IMR-90 (cell line): ENCODE results near the gene RASGRF2. TPM values are rescaled to one million over a fixed set of nuclear protein-coding genes. Genes with fewer than 3 reads are reported as not detected.

ENCODE experiments used
- ATAC-seq: fragments of 200-7000 bp; cut with Tn5 transposase; 2 replicates; pipeline ENCODE4 v1.9.1; 2020; ENCODE audit warnings: low read depth, mild to moderate bottlenecking, moderate library complexity
- BruUV-seq: library from RNA; stranded (reverse); fragments of 400-500 nt; replicated peaks from 2 replicates; lab custom pipeline; 2021; lab: Mats Ljungman, UMichigan
- CTCF ChIA-PET: fragments of 300-600 bp; formaldehyde crosslinking; extraction: SDS; loops from one replicate; lab custom pipeline; 2021; ENCODE audit warnings: antibody characterized with exemption; lab: Yijun Ruan, JAX
- POLR2A ChIA-PET: fragments of 300-600 bp; sonication (Branson Sonifier 250); formaldehyde crosslinking; loops from one replicate; lab custom pipeline; 2022; ENCODE audit warnings: antibody characterized with exemption; ENCODE audit not compliant: unreplicated experiment; lab: Charles Lee
- DNase-seq: peaks from one replicate; pipeline ENCODE4 v3.0.0; 2013
- H2AFZ ChIP-seq: replicated peaks from 2 replicates; pipeline ENCODE3; 2013; ENCODE audit warnings: low read length, mild to moderate bottlenecking; ENCODE audit not compliant: poor library complexity
- H2AK5ac ChIP-seq: 2 replicates; pipeline ENCODE4 v1.6.1; 2013; ENCODE audit warnings: low read depth, low read length, inconsistent platforms
- H2AK9ac ChIP-seq: replicated peaks from 2 replicates; pipeline ENCODE3; 2013; ENCODE audit warnings: mild to moderate bottlenecking, low read depth, low read length, moderate library complexity; ENCODE audit not compliant: poor library complexity
- H2BK120ac ChIP-seq: 2 replicates; pipeline ENCODE4 v1.6.1; 2013; ENCODE audit warnings: low read depth, low read length, inconsistent platforms
- H2BK15ac ChIP-seq: 3 replicates; pipeline ENCODE4 v1.6.1; 2013; ENCODE audit warnings: low read depth, low read length, inconsistent platforms
- H2BK20ac ChIP-seq: 2 replicates; pipeline ENCODE4 v1.6.1; 2013; ENCODE audit warnings: low read depth, mild to moderate bottlenecking, inconsistent platforms, low read length, moderate library complexity
- H2BK5ac ChIP-seq: 2 replicates; pipeline ENCODE4 v1.6.1; 2013; ENCODE audit warnings: mild to moderate bottlenecking, low read depth, low read length, inconsistent platforms; ENCODE audit not compliant: poor library complexity, severe bottlenecking
- H3K14ac ChIP-seq: replicated peaks from 2 replicates; pipeline ENCODE4 v1.6.1; 2013; ENCODE audit warnings: low read depth, low read length, inconsistent platforms
- H3K18ac ChIP-seq: 2 replicates; pipeline ENCODE4 v1.6.1; 2013; ENCODE audit warnings: low read depth, low read length, control low read depth
- H3K23ac ChIP-seq: 2 replicates; pipeline ENCODE4 v1.6.1; 2013; ENCODE audit warnings: low read depth, low read length, inconsistent platforms
- H3K27ac ChIP-seq: 2 replicates; pipeline ENCODE4 v1.5.1; 2013; ENCODE audit warnings: mild to moderate bottlenecking, control low read depth, low read length; ENCODE audit not compliant: insufficient read depth
- H3K27me3 ChIP-seq: 2 replicates; pipeline ENCODE4 v1.6.1; 2013; ENCODE audit warnings: low read length; ENCODE audit not compliant: control insufficient read depth, insufficient read depth
- H3K36me3 ChIP-seq: 2 replicates; pipeline ENCODE4 v1.6.1; 2013; ENCODE audit warnings: low read length, mixed read lengths; ENCODE audit not compliant: control insufficient read depth, insufficient read depth
- H3K4ac ChIP-seq: 2 replicates; pipeline ENCODE4 v1.6.1; 2013; ENCODE audit warnings: low read depth, low read length, inconsistent platforms
- H3K4me1 ChIP-seq: 2 replicates; pipeline ENCODE4 v1.6.1; 2013; ENCODE audit warnings: low read length, mixed read lengths; ENCODE audit not compliant: control insufficient read depth, insufficient read depth
- H3K4me2 ChIP-seq: 2 replicates; pipeline ENCODE4 v1.6.1; 2013; ENCODE audit warnings: low read depth, mild to moderate bottlenecking, control low read depth, low read length, moderate library complexity
- H3K4me3 ChIP-seq: 2 replicates; pipeline ENCODE4 v1.5.1; 2013; ENCODE audit warnings: low read depth, mild to moderate bottlenecking, control low read depth, low read length, moderate library complexity; ENCODE audit not compliant: insufficient read depth
- H3K56ac ChIP-seq: 2 replicates; pipeline ENCODE4 v1.6.1; 2013; ENCODE audit warnings: low read length, inconsistent platforms; ENCODE audit not compliant: insufficient read depth; ENCODE audit errors: extremely low read depth
- H3K79me1 ChIP-seq, 2 experiments: 2 replicates each; pipeline ENCODE4 v1.6.1; 2013; ENCODE audit warnings: low read length in 2 of 2, inconsistent platforms in 1 of 2, low read depth in 1 of 2
- H3K9ac ChIP-seq: 2 replicates; pipeline ENCODE4 v1.6.1; 2013; ENCODE audit warnings: low read depth, low read length, control low read depth
- H3K9me1 ChIP-seq: 2 replicates; pipeline ENCODE4 v1.6.1; 2013; ENCODE audit warnings: low read length, inconsistent platforms; ENCODE audit not compliant: insufficient read depth
- H3K9me3 ChIP-seq: 2 replicates; pipeline ENCODE4 v1.6.1; 2013; ENCODE audit warnings: low read length; ENCODE audit not compliant: control insufficient read depth, insufficient read depth
- H4K20me1 ChIP-seq: 2 replicates; pipeline ENCODE4 v1.6.1; 2013; ENCODE audit warnings: low read length, inconsistent platforms; ENCODE audit not compliant: insufficient read depth
- H4K5ac ChIP-seq: 2 replicates; pipeline ENCODE4 v1.6.1; 2013; ENCODE audit warnings: mild to moderate bottlenecking, low read depth, low read length, control low read depth
- H4K8ac ChIP-seq, 2 experiments: 2 replicates each; pipeline ENCODE4 v1.6.1; 2013; ENCODE audit warnings: low read depth in 2 of 2, low read length in 2 of 2, control low read depth in 1 of 2, inconsistent platforms in 1 of 2
- H4K91ac ChIP-seq: 2 replicates; pipeline ENCODE4 v1.6.1; 2013; ENCODE audit warnings: low read depth, low read length, inconsistent platforms; ENCODE audit not compliant: insufficient read depth
- BHLHE40 ChIP-seq: fragments of 150-350 bp; IDR thresholded peaks from 2 replicates; pipeline ENCODE4 v1.6.1; 2016; ENCODE audit warnings: mild to moderate bottlenecking, low read depth, low read length
- CEBPB ChIP-seq: IDR thresholded peaks from 2 replicates; pipeline ENCODE4 v1.6.1; 2012; ENCODE audit warnings: low read depth, low read length, improper control_type of control experiment
- MAZ ChIP-seq: IDR thresholded peaks from 2 replicates; pipeline ENCODE4 v1.6.1; 2012; ENCODE audit warnings: low read depth, mild to moderate bottlenecking, low read length, improper control_type of control experiment, moderate library complexity, borderline replicate concordance
- POLR2A ChIP-seq: IDR thresholded peaks from 2 replicates; pipeline ENCODE4 v1.6.1; 2012; ENCODE audit warnings: mild to moderate bottlenecking, low read depth, low read length
- RAD21 ChIP-seq: IDR thresholded peaks from 2 replicates; pipeline ENCODE4 v1.6.1; 2012; ENCODE audit warnings: low read length, improper control_type of control experiment
- RFX5 ChIP-seq: IDR thresholded peaks from 2 replicates; pipeline ENCODE4 v1.8.0; 2012; ENCODE audit warnings: low read depth, mild to moderate bottlenecking, low read length, moderate library complexity
- SMC3 ChIP-seq: fragments of 150-350 bp; IDR thresholded peaks from 2 replicates; pipeline ENCODE4 v1.6.1; 2016; ENCODE audit warnings: low read depth, mild to moderate bottlenecking, antibody characterized with exemption, low read length, moderate library complexity
- WGBS, 2 experiments: methylation state at CpG; one replicate each; pipeline versions ENCODE4 v1.1.5 to v1.1.7; 2013; ENCODE audit warnings: missing lambda C conversion rate in 2 of 2; ENCODE audit not compliant: insufficient read length in 1 of 2; ENCODE audit errors: extremely low coverage in 2 of 2; 5-methylcytosine and 5-hydroxymethylcytosine counted together
- dilution Hi-C: fragments of 300-500 bp; cut with HindIII; formaldehyde crosslinking; loops from one replicate; pipeline ENCODE4 v1.14.3; 2018; ENCODE audit warnings: low sequenced_read_pairs; ENCODE audit not compliant: unreplicated experiment
- in situ Hi-C: fragments of 300-500 bp; cut with MboI; formaldehyde crosslinking; loops from 3 replicates; pipeline ENCODE4 v1.14.3; 2019; ENCODE audit warnings: low sequenced_read_pairs, inconsistent platforms, mixed read lengths
- intact Hi-C: fragments of 100-400 bp; cut with micrococcal nuclease; formaldehyde crosslinking; loops from 2 replicates; pipeline ENCODE4 v1.10.0; 2022
- polyA plus RNA-seq, 3 experiments: library from polyadenylated mRNA; depleted of rRNA; stranded (reverse); fragments of >200 nt; gene quantifications; 2 replicates each; pipeline ENCODE4 v1.2.3, GENCODE V29; 2012; ENCODE audit warnings: low replicate concordance in 1 of 3
- total RNA-seq: library from RNA; depleted of rRNA; stranded (reverse); fragments of >200 nt; gene quantifications from 2 replicates; pipeline ENCODE4 v1.2.3, GENCODE V29; 2012
- TF ChIP-seq, protein P1 (sequence below): fragments of 150-350 bp; IDR thresholded peaks from 2 replicates; pipeline ENCODE4 v1.6.1; 2016; ENCODE audit warnings: low read depth, mild to moderate bottlenecking, low read length, moderate library complexity, borderline replicate concordance

RASGRF2 gene
- total and polyA plus RNA-seq, 2 of the 4 experiments (the other 2 are of a cell fraction), result 2.9 to 5.0 TPM

DNA sequence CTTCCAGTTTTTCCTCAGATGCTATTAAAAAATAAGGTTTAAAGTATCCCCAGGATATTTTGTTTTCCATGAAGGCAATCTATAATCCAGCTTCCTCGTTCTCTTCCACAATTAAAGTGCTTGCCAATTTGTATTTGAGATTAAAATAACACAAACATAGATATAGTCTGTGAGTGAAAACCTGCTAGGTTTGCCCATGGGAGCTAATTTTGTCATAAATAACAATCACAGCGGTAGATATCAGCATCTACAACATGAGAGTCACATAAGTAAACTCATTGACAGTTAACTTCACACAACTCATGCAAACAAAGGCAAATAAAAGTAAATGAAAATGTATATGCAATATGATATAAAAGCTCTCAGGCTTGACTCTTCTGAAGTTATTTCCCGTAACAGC lies 29.2 kb upstream of the RASGRF2 start:
- no peak for ATAC-seq
- H3K79me1 ChIP-seq, result no peaks in the 10 kb centered on the region
- in situ Hi-C loops, result no loop called here
- ChIA-PET CTCF (no interaction called here), POLR2A (interaction anchor here (0.6 kb wide), 1 partner anchor 256 kb away, joined by 4 read pairs; no protein-coding TSS in a partner anchor)
- no peak overlapping the region for H2BK5ac ChIP-seq
- no peak overlapping the region for H2BK15ac ChIP-seq
- WGBS, 2 experiments, result no CpG with 5 or more reads among the region's 3 CpGs
- no peak overlapping the region for H3K4me2 ChIP-seq
- H3K14ac ChIP-seq, result no peak overlapping the region
- H2AK5ac ChIP-seq, result no peak overlapping the region
- H3K9me1 ChIP-seq, result no peaks in the 10 kb centered on the region
- TF ChIP-seq BHLHE40 (no peak), RAD21 (no peak), CEBPB (no peak), POLR2A (no peak), RFX5 (no peak), SMC3 (no peak), MAZ (no peak)
- TF ChIP-seq, protein P1, sequence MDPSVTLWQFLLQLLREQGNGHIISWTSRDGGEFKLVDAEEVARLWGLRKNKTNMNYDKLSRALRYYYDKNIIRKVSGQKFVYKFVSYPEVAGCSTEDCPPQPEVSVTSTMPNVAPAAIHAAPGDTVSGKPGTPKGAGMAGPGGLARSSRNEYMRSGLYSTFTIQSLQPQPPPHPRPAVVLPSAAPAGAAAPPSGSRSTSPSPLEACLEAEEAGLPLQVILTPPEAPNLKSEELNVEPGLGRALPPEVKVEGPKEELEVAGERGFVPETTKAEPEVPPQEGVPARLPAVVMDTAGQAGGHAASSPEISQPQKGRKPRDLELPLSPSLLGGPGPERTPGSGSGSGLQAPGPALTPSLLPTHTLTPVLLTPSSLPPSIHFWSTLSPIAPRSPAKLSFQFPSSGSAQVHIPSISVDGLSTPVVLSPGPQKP, result no peak
- no peaks in the 10 kb centered on the region for H3K4me1 ChIP-seq
- H2AFZ ChIP-seq, result no peak overlapping the region
- intact Hi-C loops, result no loop called here
- H3K9ac ChIP-seq, result no peak overlapping the region
- no peaks in the 10 kb centered on the region for H3K9me3 ChIP-seq
- H4K5ac ChIP-seq, result no peak overlapping the region
- no TSS peak for BruUV-seq
- no peaks in the 10 kb centered on the region; the same call in 1 of the 2 replicates for H3K27me3 ChIP-seq
- no peak overlapping the region for H4K8ac ChIP-seq
- dilution Hi-C loops, result no loop called here
- H3K18ac ChIP-seq, result no peak overlapping the region
- H2BK120ac ChIP-seq, result no peak overlapping the region
- no peaks in the 10 kb centered on the region for H4K20me1 ChIP-seq
- no peaks in the 10 kb centered on the region for H3K36me3 ChIP-seq
- H2AK9ac ChIP-seq, result no peak overlapping the region
- no peak overlapping the region for H3K23ac ChIP-seq
- H3K56ac ChIP-seq, result no peak overlapping the region
- H2BK20ac ChIP-seq, result no peak overlapping the region
- H4K91ac ChIP-seq, result no peak overlapping the region
- H3K4ac ChIP-seq, result no peak overlapping the region
- H3K27ac ChIP-seq, result no peak overlapping the region
- no peak overlapping the region for H3K4me3 ChIP-seq
- DNase-seq, result no peak
